ENCODE results near the gene TMEM150B. TPM values are rescaled to one million over a fixed set of nuclear protein-coding genes. Genes with fewer than 3 reads are reported as not detected.

TMEM150B gene
- total and polyA plus RNA-seq, 2 donors (not counting 1 experiment from before 2014, with no cell fraction given), result not detected

- DNase-seq (ENCODE audit: low read depth in 2 of 2), result no peak
- no peak overlapping the region for H3K4me2 ChIP-seq (ENCODE audit: extremely low read depth, insufficient read depth, low read length)
Observed at GRCh38 chr19:55365964-55366363, 40.8 kb upstream of the TMEM150B start.

GRCh38 chr19:55365245-55365644, 40.1 kb upstream of the TMEM150B start:
- no peak overlapping the region for H3K9ac ChIP-seq (ENCODE audit: insufficient read depth, low read length)
- no peak overlapping the region for H3K27ac ChIP-seq (ENCODE audit: insufficient read depth, low read length)
- H3K36me3 ChIP-seq (ENCODE audit: control insufficient read depth, insufficient read depth, low read length), result no peaks in the 10 kb centered on the region
- no peak overlapping the region for H3K4me2 ChIP-seq (ENCODE audit: extremely low read depth, insufficient read depth, low read length)
- no peaks in the 10 kb centered on the region for H3K27me3 ChIP-seq (ENCODE audit: control insufficient read depth, insufficient read depth, low read length)
- no peaks in the 10 kb centered on the region for H3K4me1 ChIP-seq (ENCODE audit: control insufficient read depth, extremely low read depth, insufficient read depth, low read length)
- no peaks in the 10 kb centered on the region for H3K9me3 ChIP-seq (ENCODE audit: control insufficient read depth, insufficient read depth, low read depth, low read length)
- H3K79me2 ChIP-seq (ENCODE audit: control insufficient read depth, insufficient read depth, low read length), result no peaks in the 10 kb centered on the region
- no peak overlapping the region for H3K4me3 ChIP-seq (replicated peaks in 1 of 4; ENCODE audit: control extremely low read depth in 1 of 4, insufficient read depth in 1 of 4, low read depth in 3 of 4, low read length in 4 of 4)
- DNase-seq (ENCODE audit: low read depth in 2 of 2), result no peak
- TF ChIP-seq CTCF (conservative IDR thresholded peaks at IDR 0.05 in 1 of 2, IDR thresholded peaks at IDR 0.05 in 1 of 2; ENCODE audit: low read depth in 1 of 2, low read length in 2 of 2) (no peak), EZH2 (IDR thresholded peaks at IDR 0.05; ENCODE audit: low read length, missing control alignments) (no peak)
- H4K20me1 ChIP-seq (ENCODE audit: control insufficient read depth, extremely low read depth, insufficient read depth, low read length), result no peaks in the 10 kb centered on the region
- H2AFZ ChIP-seq (ENCODE audit: low read length), result no peak overlapping the region

More at GRCh38 chr19:55365964-55366363, 40.8 kb upstream of the TMEM150B start:
- no peak for TF ChIP-seq EZH2 (IDR thresholded peaks at IDR 0.05; ENCODE audit: low read length, missing control alignments)
- no peak for TF ChIP-seq CTCF (conservative IDR thresholded peaks at IDR 0.05 in 1 of 2, IDR thresholded peaks at IDR 0.05 in 1 of 2; ENCODE audit: low read depth in 1 of 2, low read length in 2 of 2)
- Histone ChIP-seq H3K36me3 (ENCODE audit: control insufficient read depth, insufficient read depth, low read length) (no peaks in the 10 kb centered on the region), H4K20me1 (ENCODE audit: control insufficient read depth, extremely low read depth, insufficient read depth, low read length) (no peaks in the 10 kb centered on the region), H3K9ac (ENCODE audit: insufficient read depth, low read length) (no peak overlapping the region), H3K4me3 (replicated peaks in 1 of 4; ENCODE audit: control extremely low read depth in 1 of 4, insufficient read depth in 1 of 4, low read depth in 3 of 4, low read length in 4 of 4) (no peak overlapping the region), H3K79me2 (ENCODE audit: control insufficient read depth, insufficient read depth, low read length) (no peaks in the 10 kb centered on the region), H3K27me3 (ENCODE audit: control insufficient read depth, insufficient read depth, low read length) (no peaks in the 10 kb centered on the region), H2AFZ (ENCODE audit: low read length) (no peak overlapping the region), H3K4me1 (ENCODE audit: control insufficient read depth, extremely low read depth, insufficient read depth, low read length) (peaks cover 4% of the 10 kb centered on the region), H3K9me3 (ENCODE audit: control insufficient read depth, insufficient read depth, low read depth, low read length) (no peaks in the 10 kb centered on the region), H3K27ac (ENCODE audit: insufficient read depth, low read length) (no peak overlapping the region)

- H3K9ac ChIP-seq (ENCODE audit: insufficient read depth, low read length), result no peak within 1 kb of the TSS
- no peaks in the 10 kb centered on the region for H3K79me2 ChIP-seq (ENCODE audit: control insufficient read depth, insufficient read depth, low read length)
- H3K9me3 ChIP-seq (ENCODE audit: control insufficient read depth, insufficient read depth, low read depth, low read length), result no peaks in the 10 kb centered on the region
- H3K27me3 ChIP-seq (ENCODE audit: control insufficient read depth, insufficient read depth, low read length), result no peaks in the 10 kb centered on the region
- no peak within 1 kb of the TSS for H3K27ac ChIP-seq (ENCODE audit: insufficient read depth, low read length)
- H3K4me1 ChIP-seq (ENCODE audit: control insufficient read depth, extremely low read depth, insufficient read depth, low read length), result no peaks in the 10 kb centered on the region
- H2AFZ ChIP-seq (ENCODE audit: low read length), result no peak within 1 kb of the TSS
- DNase-seq (ENCODE audit: low read depth in 2 of 2), result no peak
- no peak within 1 kb of the TSS for H3K4me3 ChIP-seq (replicated peaks in 1 of 4; ENCODE audit: control extremely low read depth in 1 of 4, insufficient read depth in 1 of 4, low read depth in 3 of 4, low read length in 4 of 4)
- no peak within 1 kb of the TSS for H3K4me2 ChIP-seq (ENCODE audit: extremely low read depth, insufficient read depth, low read length)
- no peaks in the 10 kb centered on the region for H4K20me1 ChIP-seq (ENCODE audit: control insufficient read depth, extremely low read depth, insufficient read depth, low read length)
- H3K36me3 ChIP-seq (ENCODE audit: control insufficient read depth, insufficient read depth, low read length), result no peaks in the 10 kb centered on the region
- no peak for TF ChIP-seq CTCF (conservative IDR thresholded peaks at IDR 0.05 in 1 of 2, IDR thresholded peaks at IDR 0.05 in 1 of 2; ENCODE audit: low read depth in 1 of 2, low read length in 2 of 2)
- TF ChIP-seq EZH2 (IDR thresholded peaks at IDR 0.05; ENCODE audit: low read length, missing control alignments), result no peak
Observed at GRCh38 chr19:55362990-55363716, 38.0 kb upstream of the TMEM150B start, which contains the start of gene GARIN5B. GARIN5B (minus strand) TSS chr19:55363260; CDS start chr19:55363066, 194 bp downstream.

Data from fibroblast of lung (primary cell).